ENCODE data around the gene HEXIM1. TPM values are rescaled to one million over a fixed set of nuclear protein-coding genes. Genes with fewer than 3 reads are reported as not detected.

The HEXIM1 gene
- total RNA-seq, 1 donor from 2014 or later, result 48.1 TPM

- H3K36me3 Mint-ChIP-seq (ENCODE audit: low read depth), result peaks cover 26% of the 10 kb centered on the region
- DNase-seq (ENCODE audit: low spot score), result peak; percentile 79
- peak overlapping the region; percentile 99 for H3K4me3 Mint-ChIP-seq (ENCODE audit: low read depth)
- intact Hi-C loops (cut with micrococcal nuclease), result loop anchor here (1.0 to 5.0 kb wide), 7 partner anchors 12 to 165 kb away; partner anchors contain the start of genes ACBD4, DCAKD and HEXIM2
- H3K27me3 Mint-ChIP-seq (ENCODE audit: low read depth), result no peaks in the 10 kb centered on the region
- peaks cover 31% of the 10 kb centered on the region for H3K4me1 Mint-ChIP-seq (ENCODE audit: low read depth)
- H3K9me3 Mint-ChIP-seq, result no peaks in the 10 kb centered on the region
- H3K27ac Mint-ChIP-seq, result peak overlapping the region; percentile 99
Measured at GRCh38 chr17:45147581-45148182, 593 bp upstream of the HEXIM1 start.

DNA sequence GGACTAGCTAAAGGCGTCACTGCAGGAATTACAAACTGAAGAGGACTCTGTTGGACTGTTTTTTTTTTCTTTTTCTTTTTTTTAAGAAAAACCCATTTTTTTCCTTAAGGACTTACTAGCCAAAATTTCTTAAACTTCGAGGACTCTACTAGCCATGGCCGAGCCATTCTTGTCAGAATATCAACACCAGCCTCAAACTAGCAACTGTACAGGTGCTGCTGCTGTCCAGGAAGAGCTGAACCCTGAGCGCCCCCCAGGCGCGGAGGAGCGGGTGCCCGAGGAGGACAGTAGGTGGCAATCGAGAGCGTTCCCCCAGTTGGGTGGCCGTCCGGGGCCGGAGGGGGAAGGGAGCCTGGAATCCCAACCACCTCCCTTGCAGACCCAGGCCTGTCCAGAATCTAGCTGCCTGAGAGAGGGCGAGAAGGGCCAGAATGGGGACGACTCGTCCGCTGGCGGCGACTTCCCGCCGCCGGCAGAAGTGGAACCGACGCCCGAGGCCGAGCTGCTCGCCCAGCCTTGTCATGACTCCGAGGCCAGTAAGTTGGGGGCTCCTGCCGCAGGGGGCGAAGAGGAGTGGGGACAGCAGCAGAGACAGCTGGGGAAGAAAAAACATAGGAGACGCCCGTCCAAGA is 878 bp downstream of the HEXIM1 start:
- Mint-ChIP-seq H3K27me3 (ENCODE audit: low read depth) (no peaks in the 10 kb centered on the region), H3K27ac (peak overlapping the region; percentile 99), H3K36me3 (ENCODE audit: low read depth) (peaks cover 26% of the 10 kb centered on the region), H3K4me1 (ENCODE audit: low read depth) (peaks cover 28% of the 10 kb centered on the region), H3K9me3 (no peaks in the 10 kb centered on the region), H3K4me3 (ENCODE audit: low read depth) (peak overlapping the region; percentile 99)
- peak; percentile 77 for DNase-seq (ENCODE audit: low spot score)
- intact Hi-C loops (cut with micrococcal nuclease), result loop anchor here (2.0 to 5.0 kb wide), 5 partner anchors 24 to 164 kb away; partner anchors contain the start of gene DCAKD

DNA sequence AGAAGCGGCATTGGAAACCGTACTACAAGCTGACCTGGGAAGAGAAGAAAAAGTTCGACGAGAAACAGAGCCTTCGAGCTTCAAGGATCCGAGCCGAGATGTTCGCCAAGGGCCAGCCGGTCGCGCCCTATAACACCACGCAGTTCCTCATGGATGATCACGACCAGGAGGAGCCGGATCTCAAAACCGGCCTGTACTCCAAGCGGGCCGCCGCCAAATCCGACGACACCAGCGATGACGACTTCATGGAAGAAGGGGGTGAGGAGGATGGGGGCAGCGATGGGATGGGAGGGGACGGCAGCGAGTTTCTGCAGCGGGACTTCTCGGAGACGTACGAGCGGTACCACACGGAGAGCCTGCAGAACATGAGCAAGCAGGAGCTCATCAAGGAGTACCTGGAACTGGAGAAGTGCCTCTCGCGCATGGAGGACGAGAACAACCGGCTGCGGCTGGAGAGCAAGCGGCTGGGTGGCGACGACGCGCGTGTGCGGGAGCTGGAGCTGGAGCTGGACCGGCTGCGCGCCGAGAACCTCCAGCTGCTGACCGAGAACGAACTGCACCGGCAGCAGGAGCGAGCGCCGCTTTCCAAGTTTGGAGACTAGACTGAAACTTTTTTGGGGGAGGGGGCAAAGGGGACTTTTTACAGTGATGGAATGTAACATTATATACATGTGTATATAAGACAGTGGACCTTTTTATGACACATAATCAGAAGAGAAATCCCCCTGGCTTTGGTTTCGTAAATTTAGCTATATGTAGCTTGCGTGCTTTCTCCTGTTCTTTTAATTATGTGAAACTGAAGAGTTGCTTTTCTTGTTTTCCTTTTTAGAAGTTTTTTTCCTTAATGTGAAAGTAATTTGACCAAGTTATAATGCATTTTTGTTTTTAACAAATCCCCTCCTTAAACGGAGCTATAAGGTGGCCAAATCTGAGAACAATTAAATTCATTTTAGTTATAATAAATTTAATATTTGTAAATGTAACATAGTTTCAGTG is 1.7 kb downstream of the HEXIM1 start:
- Mint-ChIP-seq H3K27me3 (ENCODE audit: low read depth) (no peaks in the 10 kb centered on the region), H3K9me3 (no peaks in the 10 kb centered on the region), H3K4me1 (ENCODE audit: low read depth) (peaks cover 26% of the 10 kb centered on the region), H3K36me3 (ENCODE audit: low read depth) (peaks cover 26% of the 10 kb centered on the region), H3K4me3 (ENCODE audit: low read depth) (peak overlapping the region; percentile 99), H3K27ac (peak overlapping the region; percentile 99)
- DNase-seq (ENCODE audit: low spot score), result peak; percentile 41
- intact Hi-C loops (cut with micrococcal nuclease), result loop anchor here (2.0 to 5.0 kb wide), 5 partner anchors 23 to 163 kb away; partner anchors contain the start of gene DCAKD

DNA sequence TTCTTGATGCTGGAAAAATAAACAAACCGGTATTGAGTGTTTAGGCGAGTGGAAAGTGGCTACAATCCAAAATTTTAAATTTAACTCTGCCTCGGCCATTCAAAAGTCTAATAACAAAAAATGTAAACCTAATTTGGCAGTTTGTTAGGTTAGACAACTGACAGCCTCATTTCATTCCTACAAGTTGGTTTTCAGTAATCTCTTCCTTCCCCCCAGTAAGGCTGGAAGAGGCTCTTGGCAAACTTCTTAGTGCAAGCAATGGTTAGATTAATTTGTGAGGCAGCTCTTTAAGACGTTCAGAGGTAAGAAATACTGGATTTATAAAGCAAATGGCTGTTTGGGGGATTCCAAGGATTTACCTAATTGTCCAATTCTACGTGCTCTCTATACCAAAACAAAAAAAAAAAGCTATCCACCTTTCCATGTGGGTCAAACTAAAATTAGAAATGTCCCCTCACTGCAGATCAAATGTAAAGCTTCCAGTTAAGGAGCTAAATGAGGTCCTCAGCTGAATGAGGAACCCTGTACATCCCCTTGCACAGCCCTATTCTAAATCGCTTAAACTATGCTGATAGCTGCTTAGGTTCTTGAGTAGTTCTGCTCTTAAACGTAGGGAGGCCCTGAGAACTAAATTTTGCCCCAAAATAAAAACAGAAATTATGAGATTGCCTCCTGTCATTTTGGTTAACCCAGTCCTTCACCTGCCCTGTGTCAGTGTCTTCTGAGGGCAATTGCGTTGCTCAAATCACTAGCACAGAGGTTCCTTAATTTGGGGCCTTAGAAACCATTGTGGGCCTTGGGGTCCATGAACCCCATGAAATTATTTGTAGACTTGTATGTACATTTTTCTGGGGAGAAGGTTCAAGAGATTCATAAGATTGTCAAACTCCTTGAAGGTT is 2.9 kb downstream of the HEXIM1 start:
- no peak for DNase-seq (ENCODE audit: low spot score)
- peak overlapping the region; percentile 66 for H3K27ac Mint-ChIP-seq
- no peaks in the 10 kb centered on the region for H3K9me3 Mint-ChIP-seq
- H3K4me3 Mint-ChIP-seq (ENCODE audit: low read depth), result peak overlapping the region; percentile 75
- H3K27me3 Mint-ChIP-seq (ENCODE audit: low read depth), result no peaks in the 10 kb centered on the region
- peaks cover 26% of the 10 kb centered on the region for H3K36me3 Mint-ChIP-seq (ENCODE audit: low read depth)
- H3K4me1 Mint-ChIP-seq (ENCODE audit: low read depth), result peaks cover 21% of the 10 kb centered on the region
- intact Hi-C loops (cut with micrococcal nuclease), result no loop called here

GRCh38 chr17:45155029-45155428 is 6.8 kb downstream of the HEXIM1 start:
- no peak overlapping the region for H3K4me3 Mint-ChIP-seq (ENCODE audit: low read depth)
- H3K4me1 Mint-ChIP-seq (ENCODE audit: low read depth), result peaks cover 23% of the 10 kb centered on the region
- peaks cover 36% of the 10 kb centered on the region for H3K36me3 Mint-ChIP-seq (ENCODE audit: low read depth)
- H3K27ac Mint-ChIP-seq, result no peak overlapping the region
- intact Hi-C loops (cut with micrococcal nuclease), result no loop called here
- H3K27me3 Mint-ChIP-seq (ENCODE audit: low read depth), result no peaks in the 10 kb centered on the region
- DNase-seq (ENCODE audit: low spot score), result no peak
- H3K9me3 Mint-ChIP-seq, result no peaks in the 10 kb centered on the region

DNA sequence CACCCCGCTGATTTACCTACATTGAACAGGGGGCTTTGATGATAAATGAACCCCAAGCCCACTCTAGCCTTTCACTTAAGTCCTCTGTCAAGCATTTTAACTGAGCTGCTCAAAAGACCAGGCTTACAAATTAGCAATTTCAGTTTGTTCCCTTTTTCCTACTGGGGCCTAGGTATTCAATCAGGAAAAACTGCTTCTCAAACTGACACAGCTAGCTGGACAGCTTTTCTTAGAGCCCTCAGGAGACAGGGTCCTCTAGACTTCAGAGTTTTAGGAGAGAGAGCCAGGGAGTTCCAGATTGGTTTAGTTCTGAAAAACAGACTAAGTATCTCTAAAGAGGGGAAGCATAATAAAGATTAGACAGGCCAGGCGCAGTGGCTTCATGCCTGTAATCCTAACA is 7.2 kb downstream of the HEXIM1 start:
- H3K4me1 Mint-ChIP-seq (ENCODE audit: low read depth), result peaks cover 26% of the 10 kb centered on the region
- DNase-seq (ENCODE audit: low spot score), result no peak
- H3K4me3 Mint-ChIP-seq (ENCODE audit: low read depth), result no peak overlapping the region
- intact Hi-C loops (cut with micrococcal nuclease), result no loop called here
- H3K9me3 Mint-ChIP-seq, result no peaks in the 10 kb centered on the region
- H3K27ac Mint-ChIP-seq, result no peak overlapping the region
- no peaks in the 10 kb centered on the region for H3K27me3 Mint-ChIP-seq (ENCODE audit: low read depth)
- peaks cover 36% of the 10 kb centered on the region for H3K36me3 Mint-ChIP-seq (ENCODE audit: low read depth)

GRCh38 chr17:45156242-45156641 is 8.0 kb downstream of the HEXIM1 start:
- H3K4me3 Mint-ChIP-seq (ENCODE audit: low read depth), result no peak overlapping the region
- DNase-seq (ENCODE audit: low spot score), result no peak
- peaks cover 21% of the 10 kb centered on the region for H3K4me1 Mint-ChIP-seq (ENCODE audit: low read depth)
- H3K27me3 Mint-ChIP-seq (ENCODE audit: low read depth), result no peaks in the 10 kb centered on the region
- H3K27ac Mint-ChIP-seq, result no peak overlapping the region
- H3K9me3 Mint-ChIP-seq, result no peaks in the 10 kb centered on the region
- intact Hi-C loops (cut with micrococcal nuclease), result no loop called here
- peaks cover 32% of the 10 kb centered on the region for H3K36me3 Mint-ChIP-seq (ENCODE audit: low read depth)

DNA sequence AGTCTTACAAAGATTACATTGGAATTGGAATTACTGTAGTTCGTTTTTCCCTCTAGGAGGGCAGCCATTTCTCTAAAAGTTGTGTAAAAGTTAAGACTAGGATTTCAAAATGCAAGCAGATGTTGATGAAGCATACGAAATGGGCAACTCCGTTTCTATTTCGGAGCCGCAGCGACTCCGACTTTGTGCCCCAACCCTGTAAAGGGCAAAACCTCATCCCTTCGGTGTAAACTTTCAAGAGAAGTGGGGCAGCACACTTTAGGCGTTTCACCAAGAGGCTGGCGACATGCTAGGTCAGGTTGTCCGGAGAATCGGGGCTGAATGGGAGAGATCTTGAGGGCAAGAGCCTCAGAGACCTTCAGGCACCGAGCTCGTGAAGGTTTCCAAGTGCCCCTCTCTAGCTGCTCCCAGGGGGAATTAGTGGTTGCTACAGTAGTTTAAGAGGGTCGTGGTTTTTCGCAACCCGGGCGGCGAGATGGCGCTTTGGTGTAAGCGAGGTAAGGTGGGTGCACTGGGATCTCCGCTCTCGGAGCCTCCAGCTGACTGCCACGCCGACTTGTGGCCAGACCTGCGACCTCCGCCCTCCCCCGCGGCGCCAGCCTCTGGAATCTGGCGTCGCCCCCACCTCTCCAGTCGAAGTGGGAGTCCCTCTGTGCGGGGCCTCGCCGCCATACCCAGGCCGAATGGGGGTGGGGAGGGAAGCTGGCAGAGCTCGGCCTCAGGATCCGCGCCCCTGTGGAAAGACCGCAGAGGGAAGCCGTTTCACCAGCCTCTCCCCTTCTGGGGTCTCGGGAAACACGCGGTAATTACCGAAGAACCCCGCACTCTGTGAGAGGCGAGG is 12.4 kb downstream of the HEXIM1 start:
- H3K36me3 Mint-ChIP-seq (ENCODE audit: low read depth), result peaks cover 30% of the 10 kb centered on the region
- intact Hi-C loops (cut with micrococcal nuclease), result loop anchor here (1.0 to 2.0 kb wide), 2 partner anchors 12 to 62 kb away; partner anchors contain the start of gene HEXIM1
- peaks cover 29% of the 10 kb centered on the region for H3K4me1 Mint-ChIP-seq (ENCODE audit: low read depth)

GRCh38 chr17:45161288-45162024 is 13.2 kb downstream of the HEXIM1 start, which contains the start of gene HEXIM2:
HEXIM2 (plus strand) TSS chr17:45161875; CDS start chr17:45162794, 919 bp downstream.
- Mint-ChIP-seq H3K4me1 (ENCODE audit: low read depth) (peaks cover 29% of the 10 kb centered on the region), H3K4me3 (ENCODE audit: low read depth) (peak within 1 kb of the TSS; percentile 98), H3K27ac (peak within 1 kb of the TSS; percentile 98), H3K36me3 (ENCODE audit: low read depth) (peaks cover 30% of the 10 kb centered on the region), H3K27me3 (ENCODE audit: low read depth) (no peaks in the 10 kb centered on the region), H3K9me3 (no peaks in the 10 kb centered on the region)
- intact Hi-C loops (cut with micrococcal nuclease), result loop anchor here (1.0 to 2.0 kb wide), 2 partner anchors 13 to 61 kb away; partner anchors contain the start of gene HEXIM1
- DNase-seq (ENCODE audit: low spot score), result peak; percentile 99

More for the DNA sequence above, 12.4 kb downstream of the HEXIM1 start:
- Mint-ChIP-seq H3K27me3 (ENCODE audit: low read depth) (no peaks in the 10 kb centered on the region), H3K27ac (peak overlapping the region; percentile 98), H3K4me3 (ENCODE audit: low read depth) (peak overlapping the region; percentile 98), H3K9me3 (no peaks in the 10 kb centered on the region)
- peak; percentile 50 for DNase-seq (ENCODE audit: low spot score)

GRCh38 chr17:45162025-45162687 is 13.9 kb downstream of the HEXIM1 start:
- Mint-ChIP-seq H3K27ac (peak overlapping the region; percentile 98), H3K4me3 (ENCODE audit: low read depth) (peak overlapping the region; percentile 98), H3K27me3 (ENCODE audit: low read depth) (no peaks in the 10 kb centered on the region), H3K4me1 (ENCODE audit: low read depth) (peaks cover 29% of the 10 kb centered on the region), H3K9me3 (no peaks in the 10 kb centered on the region), H3K36me3 (ENCODE audit: low read depth) (peaks cover 30% of the 10 kb centered on the region)
- DNase-seq (ENCODE audit: low spot score), result no peak
- intact Hi-C loops (cut with micrococcal nuclease), result no loop called here

Data from activated T-helper 2 cell treated with anti-CD3 and anti-CD28 coated beads, Interferon-gamma antibody, Interleukin-2, Interleukin-4, amounts not matched to agents 10 μg/mL and 5 μg/mL and 100 μg/mL, durations not matched to agents 14 hours and 24 hours and 36 hours (primary cell).